Bone marrow (tissue), 2 donors: ENCODE data around the gene GALNT16.
"Not testable (repeated sequence)": the region's sequence is repeated elsewhere in the genome, so short reads cannot be mapped to it uniquely, and the experiment has no call there.

Source experiments
- DNase-seq, 2 donors: peaks; one replicate each; lab custom pipeline; 2025; lab: John Stamatoyannopoulos, UW

The GALNT16 gene

GRCh38 chr14:69363964-69364363 is 104.0 kb downstream of the GALNT16 start:
- no peak for DNase-seq

- DNase-seq: no peak
These were observed 104.4 kb downstream of the GALNT16 start for GRCh38 chr14:69364378-69364777.

DNA sequence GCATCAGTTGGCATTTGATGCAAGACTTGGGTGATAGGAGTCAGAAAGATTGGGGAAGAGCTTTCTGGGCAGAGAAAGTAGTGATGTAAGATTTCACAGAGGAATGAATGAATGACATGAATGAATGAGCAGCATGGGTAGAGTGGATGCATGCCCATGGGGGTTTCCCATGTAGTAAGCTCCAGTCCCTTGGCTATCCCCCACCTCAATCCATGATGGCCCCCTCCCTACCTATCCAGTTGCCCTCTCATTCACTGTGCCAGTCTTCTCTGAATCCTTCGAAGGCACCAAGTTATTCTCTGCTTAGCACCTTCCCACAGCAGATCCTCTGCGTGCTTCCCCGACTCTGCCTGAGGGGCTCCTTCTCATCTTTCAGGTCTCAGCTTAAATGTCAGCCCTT is 106.1 kb downstream of the GALNT16 start:
- DNase-seq: no peak

- no peak for DNase-seq
These were observed 106.8 kb downstream of the GALNT16 start for GRCh38 chr14:69366761-69367160.

DNA sequence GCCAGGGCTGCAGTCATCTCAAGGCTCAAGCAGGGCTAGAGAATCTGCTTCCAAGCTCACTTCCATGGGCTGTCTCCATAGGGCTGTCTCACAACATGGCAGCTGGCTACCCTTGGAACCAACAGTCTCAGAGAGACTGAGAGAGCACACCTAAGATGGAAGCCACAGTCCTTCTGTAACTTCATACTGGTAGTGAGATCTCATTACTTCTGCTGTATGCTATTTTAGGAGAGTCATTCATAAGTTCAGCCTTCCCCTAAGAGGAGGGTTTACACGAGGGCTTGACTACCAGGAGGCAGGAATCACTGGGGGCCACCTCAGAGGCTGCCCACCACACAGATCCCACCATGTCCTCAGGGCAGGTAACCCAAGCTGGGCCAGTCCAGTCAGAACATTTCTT is 108.4 kb downstream of the GALNT16 start:
- no peak for DNase-seq

DNA sequence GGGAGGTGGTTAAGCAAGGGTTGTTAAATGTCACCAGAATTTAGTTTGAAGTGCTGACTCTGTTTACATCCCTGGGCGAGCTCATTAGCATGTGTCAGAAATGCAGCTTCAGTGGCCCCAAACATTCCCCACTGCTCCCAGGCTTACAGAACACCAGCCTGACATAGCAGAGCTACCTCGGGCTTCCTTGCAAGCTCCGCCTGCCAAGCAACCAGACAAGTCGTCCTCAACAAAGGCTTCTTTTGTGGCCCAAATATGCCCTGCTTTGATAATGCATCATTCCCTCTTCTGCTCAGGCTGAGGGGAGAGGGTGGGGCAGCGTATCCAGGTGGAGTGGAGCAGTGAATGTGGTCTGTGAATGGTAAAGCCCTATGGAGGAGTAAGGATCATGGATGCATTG is 110.1 kb downstream of the GALNT16 start:
- DNase-seq: no peak

- DNase-seq: no peak
These were observed 112.2 kb downstream of the GALNT16 start for GRCh38 chr14:69372146-69372545.

GRCh38 chr14:69373104-69373503 is 113.1 kb downstream of the GALNT16 start:
- DNase-seq: no peak

GRCh38 chr14:69374235-69374634 is 114.3 kb downstream of the GALNT16 start:
- no peak for DNase-seq

GRCh38 chr14:69375182-69375581 is 115.2 kb downstream of the GALNT16 start:
- DNase-seq: no peak

DNA sequence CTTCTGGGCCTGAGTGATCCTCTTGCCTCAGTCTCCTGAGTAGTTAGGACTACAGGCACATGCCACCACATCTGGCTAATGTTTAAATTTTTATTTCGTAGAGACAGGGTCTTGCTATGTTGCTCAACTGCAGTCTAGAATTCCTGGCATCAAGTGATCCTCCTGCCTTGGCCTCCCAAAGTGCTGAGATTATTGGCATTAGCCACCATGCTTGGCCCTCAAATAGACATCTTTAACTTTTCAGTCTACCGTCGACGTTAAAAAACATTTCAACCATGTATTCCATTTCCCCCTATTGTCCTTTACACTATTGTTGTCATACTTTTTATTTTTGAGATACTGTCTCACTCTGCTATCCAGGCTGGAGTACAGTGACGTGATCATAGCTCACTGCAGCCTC is 115.8 kb downstream of the GALNT16 start:
- no peak for DNase-seq

DNA sequence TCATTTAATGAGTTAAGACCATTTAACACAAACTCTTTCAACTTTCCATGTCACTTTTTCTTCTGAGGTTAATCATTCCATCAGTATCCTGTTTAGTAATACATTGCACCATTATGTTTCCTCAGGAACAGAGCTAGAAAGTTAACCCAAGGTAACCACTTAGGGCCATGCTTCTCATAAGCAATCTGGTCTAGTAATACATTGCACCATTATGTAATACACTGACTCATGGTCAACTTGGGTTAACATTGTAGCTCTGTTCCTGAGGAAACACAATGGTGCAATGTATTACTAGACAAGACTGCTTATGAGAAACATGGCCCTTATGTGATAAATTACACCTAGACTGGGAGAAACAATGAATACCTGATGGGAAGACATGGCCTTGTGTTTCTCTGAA is 116.5 kb downstream of the GALNT16 start:
- no peak for DNase-seq

GRCh38 chr14:69378274-69378673 is 118.3 kb downstream of the GALNT16 start:
- no peak for DNase-seq

DNA sequence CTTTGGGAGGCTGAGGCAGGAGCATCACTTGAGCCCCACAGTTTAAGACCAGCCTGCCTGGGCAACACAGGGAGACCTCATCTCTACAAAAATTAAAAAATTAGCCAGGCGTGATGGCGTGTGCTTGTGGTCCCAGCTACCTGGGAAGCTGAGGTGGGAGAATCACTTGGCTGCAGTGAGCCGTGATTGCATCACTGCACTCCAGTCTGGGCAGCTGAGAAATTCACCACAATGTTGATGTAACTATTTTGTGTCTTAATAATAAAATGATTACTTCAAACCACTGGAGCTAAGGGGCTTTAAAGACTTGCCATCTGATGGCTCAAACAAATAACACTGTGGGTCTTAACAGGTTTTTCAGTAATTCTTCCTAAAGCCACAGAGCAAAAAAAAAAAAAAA is 127.4 kb downstream of the GALNT16 start:
- no peak for DNase-seq

DNA sequence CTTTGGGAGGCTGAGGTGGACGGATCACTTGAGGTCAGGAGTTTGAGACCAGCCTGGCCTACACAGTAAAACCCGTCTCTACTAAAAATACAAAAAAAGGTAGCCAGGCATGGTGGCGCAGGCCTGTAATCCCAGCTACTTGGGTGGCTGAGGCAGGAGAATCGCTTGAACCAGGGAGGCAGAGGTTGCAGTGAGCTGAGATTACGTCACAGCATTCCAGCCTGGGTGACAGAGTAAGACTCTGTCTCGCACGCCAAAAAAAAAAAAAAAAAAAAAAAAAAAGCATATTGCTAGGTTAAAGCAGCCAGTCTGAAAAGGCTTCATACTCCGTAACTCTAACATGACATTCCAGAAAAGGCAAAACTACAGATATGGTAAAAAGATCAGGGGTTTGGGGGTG is 131.4 kb downstream of the GALNT16 start:
- DNase-seq: not testable (repeated sequence)

DNA sequence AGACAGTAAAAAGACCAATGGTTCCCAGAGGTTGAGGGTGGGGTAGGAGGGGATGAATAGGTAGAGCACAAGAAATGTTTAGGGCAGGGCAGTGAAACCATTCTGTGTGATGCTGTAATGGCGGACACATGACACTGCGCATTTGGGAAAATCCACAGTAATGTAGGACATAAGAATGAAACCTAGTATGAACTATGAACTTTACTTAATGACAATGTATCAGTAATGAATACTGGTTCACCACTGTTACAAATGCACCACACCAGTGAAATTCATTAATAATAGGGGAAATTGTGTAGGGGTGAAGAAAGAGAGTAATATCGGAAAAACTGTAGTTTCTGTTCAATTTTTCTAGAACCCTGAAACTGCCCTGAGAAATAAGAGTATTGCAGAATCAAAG is 132.5 kb downstream of the GALNT16 start:
- DNase-seq: no peak

- DNase-seq: no peak
These were observed 136.0 kb downstream of the GALNT16 start for GRCh38 chr14:69395929-69396328.

- peak; percentile 75 to 99 for DNase-seq
These were observed 138.3 kb downstream of the GALNT16 start, which contains the start of the genes ERH and SLC39A9 for GRCh38 chr14:69398053-69398817. ERH (minus strand) TSS chr14:69398299; CDS start chr14:69398233, 66 bp downstream. SLC39A9 (plus strand) TSS chr14:69398692; CDS start chr14:69399370, 678 bp downstream.

DNA sequence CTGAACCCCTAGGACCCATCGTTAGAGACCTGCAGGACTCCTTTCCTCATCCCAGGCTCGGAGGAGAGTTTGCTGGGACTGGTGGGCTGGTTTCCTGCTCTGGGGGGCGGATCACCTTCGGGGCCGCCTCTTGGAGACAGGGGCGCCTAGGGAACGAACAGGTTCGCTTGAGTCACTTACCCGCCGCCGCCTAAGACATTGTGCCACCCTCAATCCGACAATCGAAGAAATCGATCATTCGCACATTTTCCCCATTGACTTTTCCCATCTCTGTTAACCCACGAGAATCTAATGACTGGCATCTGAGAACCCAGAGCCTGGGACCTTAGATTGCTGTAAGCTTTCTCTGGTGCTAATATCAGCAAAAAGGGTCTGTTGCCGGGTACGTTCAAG is 138.9 kb downstream of the GALNT16 start:
- DNase-seq: no peak

- DNase-seq: no peak
These were observed 139.8 kb downstream of the GALNT16 start for GRCh38 chr14:69399750-69400149.

- no peak for DNase-seq
These were observed 140.2 kb downstream of the GALNT16 start for GRCh38 chr14:69400154-69400553.

DNA sequence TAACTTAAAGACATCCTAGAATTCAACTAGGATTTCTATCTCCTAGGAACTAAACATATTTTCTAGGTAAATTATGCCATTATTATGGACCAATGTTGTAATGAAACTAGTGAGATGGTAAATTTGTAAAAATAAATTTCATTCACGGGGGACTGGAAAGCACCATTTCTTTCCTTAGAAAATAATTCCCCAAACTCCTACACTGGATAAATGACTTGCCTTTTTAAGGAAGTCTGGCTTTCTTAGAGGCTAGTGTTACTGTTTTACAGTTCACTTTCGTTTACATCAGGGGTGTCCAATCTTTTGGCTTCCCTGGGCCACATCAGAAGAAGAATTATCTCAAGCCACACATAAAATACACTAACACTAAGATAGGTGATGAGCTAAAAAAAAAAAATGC is 141.9 kb downstream of the GALNT16 start:
- no peak for DNase-seq

DNA sequence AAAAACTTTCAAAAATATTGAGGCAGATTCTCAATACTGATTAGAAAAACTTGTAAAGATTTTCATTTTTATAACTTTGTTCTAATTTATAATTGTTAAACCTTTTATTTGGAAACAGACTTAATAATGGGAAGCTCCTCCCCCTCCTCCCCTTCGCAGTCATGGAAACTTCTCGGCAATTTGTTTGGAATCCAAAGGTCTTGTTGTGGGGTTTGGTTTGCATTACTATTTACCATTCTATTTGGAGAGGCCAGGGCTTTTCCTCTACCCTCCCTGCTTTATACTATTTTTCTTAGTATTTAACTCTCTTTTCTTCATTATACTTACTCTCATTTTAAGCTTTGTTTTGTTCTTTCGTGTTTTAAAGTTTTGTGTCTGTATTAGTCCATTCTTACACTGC is 144.5 kb downstream of the GALNT16 start:
- no peak for DNase-seq

GRCh38 chr14:69404883-69405282 is 144.9 kb downstream of the GALNT16 start:
- no peak for DNase-seq
